K562 (cell line): ENCODE data around the gene CYP1B1. TPM values are rescaled to one million over a fixed set of nuclear protein-coding genes. Genes with fewer than 3 reads are reported as not detected.

Experiments
- ATAC-seq: fragments of 200-7000 bp; cut with Tn5 transposase; 3 replicates; pipeline ENCODE4 v1.9.1; 2020; ENCODE audit warnings: moderate library complexity
- BruUV-seq: library from RNA; stranded (reverse); fragments of 400-500 nt; replicated peaks from 2 replicates; lab custom pipeline; 2021; lab: Mats Ljungman, UMichigan
- CTCF ChIA-PET: fragments of 300-600 bp; formaldehyde crosslinking; extraction: SDS; loops from one replicate; lab custom pipeline; 2021; ENCODE audit warnings: low intra/inter-chr PET ratio; lab: Yijun Ruan, JAX
- POLR2A ChIA-PET: fragments of 300-600, 350-650 bp; sonication (Branson Sonifier 250); formaldehyde crosslinking; extraction: SDS; loops from one replicate; lab custom pipeline; 2021; ENCODE audit warnings: antibody characterized with exemption, inconsistent platforms; lab: Yijun Ruan, JAX
- DNase-seq, 4 experiments: peaks; one replicate each; pipeline versions ENCODE4 v3.0.0 to v3.0.0-alpha.2; 2011 to 2018; ENCODE audit warnings: low spot score in 3 of 4, mixed read lengths in 3 of 4; ENCODE audit errors: extremely low read depth in 1 of 4
- FAIRE-seq: peaks from 2 replicates; lab custom pipeline; 2011; peaks lifted over from hg19 to GRCh38; lab: Jason Lieb, UNC
- H2AFZ ChIP-seq: 2 replicates; pipeline ENCODE4 v1.6.0; 2011; ENCODE audit warnings: low read depth, low read length, control low read depth, inconsistent platforms
- H3K27ac ChIP-seq: fragments of 200-600 bp; 3 replicates; pipeline ENCODE4 v1.8.0; 2011; ENCODE audit warnings: low read depth, mild to moderate bottlenecking, control low read depth, inconsistent platforms, low read length, moderate library complexity, mixed read lengths; ENCODE audit errors: extremely low read depth
- H3K27me3 ChIP-seq, 2 experiments: fragments of 300-600 bp in 1 of 2; 2 replicates in 1 of 2; 3 replicates in 1 of 2; pipeline versions ENCODE4 v1.6.0 to v1.8.0; 2011; ENCODE audit warnings: inconsistent platforms in 2 of 2, low read length in 2 of 2, mild to moderate bottlenecking in 1 of 2, mixed read lengths in 1 of 2, moderate library complexity in 1 of 2; ENCODE audit not compliant: control insufficient read depth in 2 of 2, insufficient read depth in 2 of 2
- H3K36me3 ChIP-seq: fragments of 300-600 bp; 3 replicates; pipeline ENCODE4 v1.8.0; 2011; ENCODE audit warnings: mild to moderate bottlenecking, low read length, inconsistent platforms; ENCODE audit not compliant: control insufficient read depth, insufficient read depth
- H3K4me1 ChIP-seq, 2 experiments: fragments of 200-600 bp in 1 of 2; replicated peaks in 1 of 2; 2 replicates in 1 of 2; 3 replicates in 1 of 2; pipeline versions ENCODE4 v1.5.1 to v1.8.0; 2011; ENCODE audit warnings: inconsistent platforms in 2 of 2, low read length in 2 of 2, mild to moderate bottlenecking in 1 of 2, mixed read lengths in 1 of 2, moderate library complexity in 1 of 2; ENCODE audit not compliant: control insufficient read depth in 2 of 2, insufficient read depth in 2 of 2
- H3K4me2 ChIP-seq: 2 replicates; pipeline ENCODE4 v1.6.1; 2011; ENCODE audit warnings: low read length, control low read depth, inconsistent platforms, mixed read lengths; ENCODE audit not compliant: insufficient read depth
- H3K4me3 ChIP-seq: fragments of 200-600 bp; sonication (generic), shearing (Covaris generic); 2 replicates; pipeline ENCODE4 v1.5.1; 2016; ENCODE audit warnings: control low read depth, inconsistent platforms
- H3K79me2 ChIP-seq: fragments of 200-600 bp; 3 replicates; pipeline ENCODE4 v1.8.0; 2011; ENCODE audit warnings: low read length, inconsistent platforms; ENCODE audit not compliant: control insufficient read depth, insufficient read depth
- H3K9ac ChIP-seq, 2 experiments: 2 replicates each; pipeline versions ENCODE4 v1.6.0 to v1.6.1; 2011; ENCODE audit warnings: low read depth in 2 of 2, low read length in 2 of 2, control low read depth in 1 of 2, inconsistent platforms in 1 of 2, mild to moderate bottlenecking in 1 of 2, mixed read lengths in 1 of 2; ENCODE audit not compliant: insufficient read depth in 1 of 2
- H3K9me1 ChIP-seq: one replicate; pipeline ENCODE4 v1.6.0; 2011; ENCODE audit warnings: inconsistent platforms, mild to moderate bottlenecking, low read length, moderate library complexity; ENCODE audit not compliant: control insufficient read depth, insufficient read depth
- H3K9me3 ChIP-seq: replicated peaks from 2 replicates; pipeline ENCODE4 v1.5.1; 2011; ENCODE audit warnings: low read depth, low read length, inconsistent platforms; ENCODE audit not compliant: control insufficient read depth, insufficient read depth
- H4K20me1 ChIP-seq: replicated peaks from 2 replicates; pipeline ENCODE4 v1.6.1; 2011; ENCODE audit warnings: low read length, inconsistent platforms, mixed read lengths; ENCODE audit not compliant: control insufficient read depth, insufficient read depth
- NONO ChIP-seq, 2 experiments: fragments of 200-400 bp in 1 of 2; fragments of 450-650 bp in 1 of 2; formaldehyde crosslinking in 1 of 2; IDR thresholded peaks; 2 replicates each; pipeline ENCODE4 v1.6.1; 2017; ENCODE audit warnings: low read depth in 2 of 2, mild to moderate bottlenecking in 2 of 2, moderate library complexity in 2 of 2, low read length in 1 of 2
- SOX6 ChIP-seq: fragments of 450-650 bp; IDR thresholded peaks from 2 replicates; pipeline ENCODE4 v1.6.1; 2014; ENCODE audit warnings: mild to moderate bottlenecking
- SRSF3 ChIP-seq: fragments of 200-400 bp; formaldehyde crosslinking; IDR thresholded peaks from 2 replicates; pipeline ENCODE4 v1.6.1; 2016; ENCODE audit warnings: mild to moderate bottlenecking, low read length, moderate library complexity; ENCODE audit not compliant: insufficient read depth
- ZEB2 ChIP-seq: fragments of 450-650 bp; IDR thresholded peaks from 2 replicates; pipeline ENCODE4 v1.6.1; 2016
- ZNF431 ChIP-seq: sonication (generic); formaldehyde crosslinking; IDR thresholded peaks from 2 replicates; pipeline ENCODE4 v1.8.0; 2022; ENCODE audit warnings: mild to moderate bottlenecking, missing genetic modification reagents
- WGBS: fragments of 100-300 bp; shearing (Covaris generic); methylation state at CpG from one replicate; pipeline ENCODE4 v1.1.6; 2016; ENCODE audit warnings: low coverage, mixed read lengths; ENCODE audit not compliant: insufficient coverage; ENCODE audit errors: missing lambda C conversion rate; 5-methylcytosine and 5-hydroxymethylcytosine counted together
- in situ Hi-C: fragments of 300-500 bp; cut with MboI; formaldehyde crosslinking; loops from 4 replicates; pipeline ENCODE4 v1.15.0; 2018; ENCODE audit warnings: inconsistent platforms, mixed read lengths
- intact Hi-C: fragments of 100-400 bp; cut with micrococcal nuclease; formaldehyde crosslinking; loops from 2 replicates; pipeline ENCODE4 v1.14.2; 2022
- polyA plus RNA-seq, 8 experiments: library from polyadenylated mRNA; depleted of rRNA in 4 of 8; stranded (reverse) in 5 of 8; unstranded in 3 of 8; fragments of >200 nt; fragmentation: Nextera tagmentation in 2 of 8; fragmentation: Illumina TruSeq in 1 of 8; extraction: Ambion mirVana in 2 of 8; extraction: Trizol in 1 of 8; gene quantifications; 2 replicates each; pipeline versions ENCODE4 v1.2.1 to v1.2.3, GENCODE V29; 2011 to 2014; ENCODE audit warnings: inconsistent platforms in 1 of 8, missing spikeins in 1 of 8
- total RNA-seq, 7 experiments: library from RNA; depleted of rRNA in 6 of 7; stranded (reverse); fragments of >200 nt in 6 of 7; fragmentation: Illumina TruSeq in 2 of 7; extraction: Trizol in 2 of 7; gene quantifications; 2 replicates each; pipeline versions ENCODE4 v1.2.1 to v1.2.3, GENCODE V29; 2011 to 2021; ENCODE audit warnings: low replicate concordance in 1 of 7
- TF ChIP-seq, protein P1 (sequence below): fragments of 450-650 bp; formaldehyde crosslinking; IDR thresholded peaks from 2 replicates; pipeline ENCODE4 v1.4.0; 2022; ENCODE audit warnings: missing genetic modification characterization

The CYP1B1 gene
- total and polyA plus RNA-seq, 9 of the 15 experiments (the other 6 are each of a cell fraction or from before 2014, with no cell fraction given): 0.07 TPM; not detected in 8

DNA sequence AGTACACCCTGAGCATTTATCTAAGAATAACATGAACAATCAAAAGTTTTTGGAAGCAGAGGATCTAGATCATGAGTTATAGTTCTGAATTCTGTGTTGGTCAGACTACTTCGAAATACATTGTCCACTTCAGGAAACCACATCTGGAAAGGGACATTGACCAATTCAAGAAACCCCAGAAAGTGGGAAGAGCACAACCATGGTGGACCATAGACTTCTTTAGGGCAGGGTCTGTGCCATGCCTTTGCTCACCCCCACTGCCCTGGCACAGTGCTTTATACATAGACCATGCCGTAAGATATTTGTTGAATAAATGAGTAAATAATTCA, 44.3 kb upstream of the CYP1B1 start:
- in situ Hi-C loops: no loop called here
- Histone ChIP-seq H4K20me1 (no peaks in the 10 kb centered on the region), H3K27me3 (peaks cover 14 to 20% of the 10 kb centered on the region in 2 experiments; a peak in 4 of 5 replicates), H3K4me3 (no peak overlapping the region), H3K36me3 (no peaks in the 10 kb centered on the region), H2AFZ (no peak overlapping the region), H3K27ac (no peak overlapping the region), H3K9me1 (no peaks in the 10 kb centered on the region), H3K9ac (no peak overlapping the region), H3K79me2 (no peaks in the 10 kb centered on the region), H3K9me3 (no peaks in the 10 kb centered on the region), H3K4me1 (no peaks in the 10 kb centered on the region), H3K4me2 (no peak overlapping the region)
- FAIRE-seq (no peak), ATAC-seq (no peak), DNase-seq (no peak)
- ChIA-PET CTCF (no interaction called here), POLR2A (interaction anchor here (0.7 kb wide), 1 partner anchor 258 kb away, joined by 3 read pairs; no protein-coding TSS in a partner anchor)
- 4% methylated on average over 2 of the region's 2 CpGs for WGBS
- TF ChIP-seq ZEB2 (no peak), ZNF431 (no peak), SOX6 (no peak), SRSF3 (no peak), NONO (IDR thresholded peaks at IDR 0.05; ENCODE audit: low read depth in 2 of 2, low read length in 1 of 2) (no peak)
- TF ChIP-seq, protein P1, sequence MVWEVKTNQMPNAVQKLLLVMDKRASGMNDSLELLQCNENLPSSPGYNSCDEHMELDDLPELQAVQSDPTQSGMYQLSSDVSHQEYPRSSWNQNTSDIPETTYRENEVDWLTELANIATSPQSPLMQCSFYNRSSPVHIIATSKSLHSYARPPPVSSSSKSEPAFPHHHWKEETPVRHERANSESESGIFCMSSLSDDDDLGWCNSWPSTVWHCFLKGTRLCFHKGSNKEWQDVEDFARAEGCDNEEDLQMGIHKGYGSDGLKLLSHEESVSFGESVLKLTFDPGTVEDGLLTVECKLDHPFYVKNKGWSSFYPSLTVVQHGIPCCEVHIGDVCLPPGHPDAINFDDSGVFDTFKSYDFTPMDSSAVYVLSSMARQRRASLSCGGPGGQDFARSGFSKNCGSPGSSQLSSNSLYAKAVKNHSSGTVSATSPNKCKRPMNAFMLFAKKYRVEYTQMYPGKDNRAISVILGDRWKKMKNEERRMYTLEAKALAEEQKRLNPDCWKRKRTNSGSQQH (CRISPR knock-in tag): no peak
- BruUV-seq: no TSS peak
- intact Hi-C loops: no loop called here
